Left renal pelvis (tissue), 4 donors: ENCODE results near the gene LIG1. TPM values are rescaled to one million over a fixed set of nuclear protein-coding genes. Genes with fewer than 3 reads are reported as not detected.
"Not testable (repeated sequence)": the region's sequence is repeated elsewhere in the genome, so short reads cannot be mapped to it uniquely, and the experiment has no call there.

Experiments used
- DNase-seq, 4 donors: peaks; one replicate each; pipeline ENCODE4 v3.0.0-alpha.2; 2013; ENCODE audit warnings: low read depth in 4 of 4, low spot score in 3 of 4
- polyA plus RNA-seq, 4 donors: library from polyadenylated mRNA; unstranded; fragments of 120-200 nt; gene quantifications; one replicate each; pipeline ENCODE4 v1.2.1, GENCODE V29; 2013; ENCODE audit not compliant: insufficient read length in 4 of 4

LIG1 gene
- polyA plus RNA-seq, 4 donors: 45.5 to 69.6 (median 60.7) TPM

- DNase-seq: no peak
These were observed 46.1 kb downstream of the LIG1 start for GRCh38 chr19:48123907-48124651.

GRCh38 chr19:48122421-48122820 lies 47.7 kb downstream of the LIG1 start:
- no peak for DNase-seq

- no peak for DNase-seq
These were observed 48.2 kb downstream of the LIG1 start for GRCh38 chr19:48121909-48122371.

GRCh38 chr19:48121066-48121465 lies 49.1 kb downstream of the LIG1 start:
- DNase-seq: no peak

GRCh38 chr19:48120505-48120904 lies 49.6 kb downstream of the LIG1 start:
- no peak for DNase-seq

- DNase-seq: no peak
These were observed 52.0 kb downstream of the LIG1 start for GRCh38 chr19:48118131-48118517.

GRCh38 chr19:48117515-48118130 lies 52.5 kb downstream of the LIG1 start:
- no peak for DNase-seq

- no peak for DNase-seq
These were observed 56.8 kb downstream of the LIG1 start for GRCh38 chr19:48113190-48113917.

- no peak for DNase-seq
These were observed 58.9 kb downstream of the LIG1 start for GRCh38 chr19:48111280-48111679.

GRCh38 chr19:48110350-48110966 lies 59.7 kb downstream of the LIG1 start, which contains the start of gene PLA2G4C:
Gene PLA2G4C, minus strand, starts transcription at chr19:48110817. Its CDS starts 4,288 bp downstream, at chr19:48106529.
- peak; percentile 72 to 79 (median 73) for DNase-seq

- DNase-seq: no peak
These were observed 61.0 kb downstream of the LIG1 start for GRCh38 chr19:48108997-48109782.

- no peak for DNase-seq
These were observed 66.2 kb downstream of the LIG1 start for GRCh38 chr19:48103922-48104321.

GRCh38 chr19:48102870-48103751 lies 67.0 kb downstream of the LIG1 start:
- DNase-seq: no peak

- no peak for DNase-seq
These were observed 74.5 kb downstream of the LIG1 start for GRCh38 chr19:48095612-48096175.

- DNase-seq: no peak
These were observed 75.3 kb downstream of the LIG1 start for GRCh38 chr19:48094855-48095203.

GRCh38 chr19:48094129-48094854 lies 75.9 kb downstream of the LIG1 start:
- DNase-seq: no peak

GRCh38 chr19:48091111-48091718 lies 78.9 kb downstream of the LIG1 start:
- DNase-seq: not testable (repeated sequence)

- no peak for DNase-seq
These were observed 79.8 kb downstream of the LIG1 start for GRCh38 chr19:48090281-48090802.
